GM12872 (cell line): ENCODE data around the gene WDR53.

Source experiments
- CTCF ChIP-seq: IDR thresholded peaks from 3 replicates; pipeline ENCODE4 v1.5.1; 2011; ENCODE audit warnings: low read depth, mild to moderate bottlenecking, low read length, moderate library complexity; ENCODE audit not compliant: insufficient read depth

Gene WDR53

GRCh38 chr3:196537319-196537984, 30.9 kb downstream of the WDR53 start:
- TF ChIP-seq CTCF: peak; percentile 57

- TF ChIP-seq CTCF: no peak
These were observed 35.1 kb downstream of the WDR53 start for GRCh38 chr3:196533260-196533681.

GRCh38 chr3:196531418-196531817, 36.9 kb downstream of the WDR53 start:
- TF ChIP-seq CTCF: no peak

- peak; percentile 71 for TF ChIP-seq CTCF
These were observed 39.6 kb downstream of the WDR53 start for GRCh38 chr3:196528639-196529233.

- no peak for TF ChIP-seq CTCF
These were observed 43.2 kb downstream of the WDR53 start for GRCh38 chr3:196525141-196525540.

GRCh38 chr3:196524527-196524926, 43.8 kb downstream of the WDR53 start:
- TF ChIP-seq CTCF: no peak

- TF ChIP-seq CTCF: no peak
These were observed 44.5 kb downstream of the WDR53 start for GRCh38 chr3:196523841-196524240.
